Progenitor cell of endocrine pancreas (in vitro differentiated cells): Measurements from ENCODE around the gene PRRC2C. TPM values are rescaled to one million over a fixed set of nuclear protein-coding genes. Genes with fewer than 3 reads are reported as not detected.
"Not testable (repeated sequence)": the region's sequence is repeated elsewhere in the genome, so short reads cannot be mapped to it uniquely, and the experiment has no call there.

Experiments
- DNase-seq: peaks from one replicate; pipeline ENCODE4 v3.0.0; 2021; ENCODE audit warnings: low spot score; ENCODE audit not compliant: unreplicated experiment
- H3K27ac Mint-ChIP-seq: 2 replicates; pipeline ENCODE4 v1.8.0; 2021; ENCODE audit warnings: mild to moderate bottlenecking, moderate library complexity, mixed read lengths
- H3K27me3 Mint-ChIP-seq: 2 replicates; pipeline ENCODE4 v1.8.0; 2021; ENCODE audit warnings: mixed read lengths
- H3K36me3 Mint-ChIP-seq: 2 replicates; pipeline ENCODE4 v1.8.0; 2022; ENCODE audit warnings: mixed read lengths; ENCODE audit not compliant: insufficient read depth
- H3K4me1 Mint-ChIP-seq: 2 replicates; pipeline ENCODE4 v1.8.0; 2021; ENCODE audit warnings: low read depth, mixed read lengths
- H3K4me3 Mint-ChIP-seq: 2 replicates; pipeline ENCODE4 v1.8.0; 2021; ENCODE audit warnings: low read depth, mild to moderate bottlenecking, moderate library complexity, mixed read lengths
- H3K9me3 Mint-ChIP-seq: 2 replicates; pipeline ENCODE4 v1.8.0; 2021; ENCODE audit warnings: low read depth, mixed read lengths
- CTCF ChIP-seq: fragments of 200-600 bp; sonication (generic); IDR thresholded peaks from one replicate; pipeline ENCODE4 v1.5.0; 2021; ENCODE audit warnings: antibody characterized with exemption, mild to moderate bottlenecking; ENCODE audit not compliant: unreplicated experiment
- total RNA-seq: library from RNA; stranded (reverse); gene quantifications from 2 replicates; pipeline ENCODE4 v1.2.1, GENCODE V29; 2021

Gene PRRC2C
- total RNA-seq, 1 donor from 2014 or later: 213 TPM

- Mint-ChIP-seq H3K27ac (no peak overlapping the region), H3K27me3 (no peaks in the 10 kb centered on the region), H3K36me3 (no peaks in the 10 kb centered on the region), H3K4me3 (no peak overlapping the region), H3K4me1 (peaks cover 6% of the 10 kb centered on the region), H3K9me3 (no peaks in the 10 kb centered on the region)
- no peak for TF ChIP-seq CTCF
- no peak for DNase-seq
Observed at GRCh38 chr1:171606402-171606941, 121.1 kb downstream of the PRRC2C start.

DNA sequence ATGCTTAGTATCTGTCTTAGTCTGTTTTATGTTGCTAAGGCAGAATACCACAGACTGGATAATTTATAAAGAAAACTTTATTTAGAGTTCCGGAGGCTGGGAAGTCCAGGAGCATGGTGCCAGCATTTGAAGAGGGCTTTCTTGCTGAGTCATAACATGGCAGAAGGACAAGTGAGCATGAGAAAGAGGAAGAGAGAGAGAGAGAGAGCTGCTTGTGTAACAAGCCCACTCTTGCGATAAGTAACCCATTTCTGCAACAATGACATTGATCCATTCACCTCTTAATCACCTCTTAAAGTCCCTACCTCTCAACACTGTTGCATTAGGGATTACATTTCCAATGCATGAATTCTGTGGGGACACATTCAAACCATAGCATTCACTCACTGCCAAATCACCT is 125.1 kb downstream of the PRRC2C start:
- no peak overlapping the region for H3K4me3 Mint-ChIP-seq
- H3K4me1 Mint-ChIP-seq: peaks cover 6% of the 10 kb centered on the region
- no peaks in the 10 kb centered on the region for H3K36me3 Mint-ChIP-seq
- no peak for TF ChIP-seq CTCF
- no peaks in the 10 kb centered on the region for H3K27me3 Mint-ChIP-seq
- H3K27ac Mint-ChIP-seq: no peak overlapping the region
- no peak for DNase-seq
- H3K9me3 Mint-ChIP-seq: no peaks in the 10 kb centered on the region

DNA sequence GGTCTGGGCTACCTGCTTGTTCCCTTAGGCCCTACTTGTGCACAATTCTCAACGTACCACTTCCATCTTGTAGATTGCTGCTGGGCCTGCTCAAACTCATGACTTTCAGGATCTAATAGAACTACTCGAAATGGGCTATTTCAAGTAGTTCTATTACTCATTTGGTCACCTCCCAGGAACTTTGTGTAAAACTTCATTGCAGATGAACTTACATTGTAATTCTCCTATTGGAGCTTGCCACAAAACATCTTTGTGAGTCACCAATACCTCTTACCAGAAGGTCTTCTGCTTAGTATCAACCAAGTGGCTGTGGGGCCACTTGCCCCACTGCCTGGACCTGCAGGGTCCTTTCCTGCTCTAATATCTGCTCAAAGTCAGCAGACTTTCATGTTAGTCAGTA is 126.0 kb downstream of the PRRC2C start:
- Mint-ChIP-seq H3K4me1 (peaks cover 3% of the 10 kb centered on the region), H3K9me3 (no peaks in the 10 kb centered on the region), H3K4me3 (no peak overlapping the region), H3K27ac (no peak overlapping the region), H3K36me3 (no peaks in the 10 kb centered on the region), H3K27me3 (no peaks in the 10 kb centered on the region)
- TF ChIP-seq CTCF: no peak
- no peak for DNase-seq

DNA sequence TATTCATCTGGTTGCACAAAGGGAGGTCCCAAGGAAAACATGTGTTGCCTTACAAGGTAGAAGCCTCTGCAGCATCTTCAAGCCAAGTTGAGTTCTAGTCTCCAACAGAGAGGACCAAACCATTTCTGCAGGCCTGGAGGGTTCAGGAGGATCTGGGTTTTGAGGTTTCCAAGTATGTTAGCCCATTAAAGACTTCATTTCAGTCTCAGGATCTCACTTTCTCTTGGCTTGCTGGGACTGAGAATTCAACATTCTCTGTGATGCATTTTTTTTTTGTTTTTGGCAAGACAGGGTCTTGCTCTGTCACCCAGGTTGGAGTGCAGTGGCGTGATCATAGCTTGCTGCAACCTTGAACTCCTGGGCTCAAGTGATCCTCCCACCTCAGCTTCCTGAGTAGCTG is 128.0 kb downstream of the PRRC2C start:
- H3K4me3 Mint-ChIP-seq: no peak overlapping the region
- H3K36me3 Mint-ChIP-seq: no peaks in the 10 kb centered on the region
- no peak for TF ChIP-seq CTCF
- peaks cover 8% of the 10 kb centered on the region for H3K27me3 Mint-ChIP-seq
- H3K9me3 Mint-ChIP-seq: no peaks in the 10 kb centered on the region
- H3K4me1 Mint-ChIP-seq: no peaks in the 10 kb centered on the region
- no peak for DNase-seq
- no peak overlapping the region for H3K27ac Mint-ChIP-seq

DNA sequence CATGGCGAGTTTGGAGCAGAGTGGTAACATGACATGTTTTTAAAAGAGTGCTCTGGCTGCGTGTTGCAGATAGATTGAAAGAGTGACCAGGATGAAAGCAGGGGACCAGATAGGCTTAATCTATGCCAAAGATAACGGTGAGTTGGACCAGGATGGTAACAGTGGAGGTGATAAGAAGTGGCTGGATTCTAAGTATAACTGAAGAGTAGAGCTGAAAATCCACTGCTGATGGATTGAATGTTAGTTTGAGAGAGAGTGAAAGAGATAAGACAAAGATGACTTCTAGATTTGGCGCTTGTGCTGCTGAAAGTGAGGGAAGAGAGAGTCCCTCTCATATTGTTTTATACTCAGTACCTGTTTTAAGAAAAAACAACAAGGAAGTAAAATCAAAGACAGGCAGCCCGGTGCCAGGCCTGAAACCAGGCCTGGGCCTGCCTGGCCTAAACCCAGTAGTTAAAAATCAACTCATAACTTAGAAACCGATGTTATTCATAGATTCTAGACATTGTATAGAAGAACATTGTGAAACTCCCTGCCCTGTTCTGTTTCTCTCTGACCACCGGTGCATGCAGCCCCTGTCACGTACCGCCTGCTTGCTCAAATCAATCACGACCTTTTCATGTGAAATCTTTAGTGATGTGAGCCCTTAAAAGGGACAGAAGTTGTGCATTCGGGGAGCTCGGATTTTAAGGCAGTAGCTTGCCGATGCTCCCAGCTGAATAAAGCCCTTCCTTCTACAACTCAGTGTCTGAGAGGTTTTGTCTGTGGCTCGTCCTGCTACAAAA is 130.0 kb downstream of the PRRC2C start:
- not testable (repeated sequence) for H3K4me1 Mint-ChIP-seq, H3K9me3 Mint-ChIP-seq, H3K27ac Mint-ChIP-seq, H3K27me3 Mint-ChIP-seq, DNase-seq, H3K4me3 Mint-ChIP-seq, H3K36me3 Mint-ChIP-seq

DNA sequence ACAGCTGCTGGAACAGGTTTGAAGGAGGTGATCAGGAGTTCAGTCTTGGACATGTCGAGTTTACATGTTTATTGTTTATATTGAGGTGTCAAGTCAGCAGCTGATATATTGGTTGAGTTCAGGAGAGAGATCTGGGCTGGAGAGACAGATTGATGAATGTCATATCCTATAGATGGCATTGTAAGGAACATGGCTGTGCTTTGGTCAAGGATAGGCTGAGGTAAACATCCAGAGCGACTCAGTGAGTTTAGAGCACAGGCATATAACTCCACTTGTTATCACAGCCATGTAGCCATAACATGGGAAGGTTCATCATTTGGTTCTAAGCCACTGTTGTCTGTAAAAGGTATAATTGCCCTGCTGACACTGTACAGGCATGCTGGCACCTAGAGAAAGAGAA is 131.3 kb downstream of the PRRC2C start:
- H3K27me3 Mint-ChIP-seq: peaks cover 8% of the 10 kb centered on the region
- DNase-seq: no peak
- no peaks in the 10 kb centered on the region for H3K9me3 Mint-ChIP-seq
- no peaks in the 10 kb centered on the region for H3K4me1 Mint-ChIP-seq
- H3K4me3 Mint-ChIP-seq: no peak overlapping the region
- H3K36me3 Mint-ChIP-seq: no peaks in the 10 kb centered on the region
- no peak for TF ChIP-seq CTCF
- no peak overlapping the region for H3K27ac Mint-ChIP-seq
